ENCODE measurements around the gene SFTPD.
A peak's percentile ranks its signal among the peaks of the same experiment; 100 is the strongest.
"Not testable (repeated sequence)": the region's sequence is repeated elsewhere in the genome, so short reads cannot be mapped to it uniquely, and the experiment has no call there.

SFTPD gene

GRCh38 chr10:79905322-79906314 is 43.3 kb downstream of the SFTPD start:
- Histone ChIP-seq H3K18ac (ENCODE audit: low read depth in 1 of 2, low read length in 2 of 2) (no peak overlapping the region), H3K4me2 (ENCODE audit: low read length, poor library complexity, severe bottlenecking) (peak overlapping the region; percentile 75), H3K4ac (ENCODE audit: low read depth in 1 of 2, low read length in 2 of 2) (no peak overlapping the region), H3K23ac (ENCODE audit: low read length in 2 of 2) (no peak overlapping the region), H3K4me3 (ENCODE audit: insufficient read depth in 1 of 2, low read depth in 1 of 2, low read length in 2 of 2) (peak overlapping the region; percentile 72 to 91), H3K27me3 (ENCODE audit: control insufficient read depth in 1 of 2, insufficient read depth in 1 of 2, low read length in 2 of 2) (no peaks in the 10 kb centered on the region), H2BK5ac (ENCODE audit: low read depth, low read length, poor library complexity, severe bottlenecking) (no peak overlapping the region), H3K4me1 (ENCODE audit: control insufficient read depth, insufficient read depth, low read depth, low read length) (peaks cover 4% of the 10 kb centered on the region), H2BK120ac (ENCODE audit: low read depth, low read length) (peak overlapping the region; percentile 4), H4K91ac (ENCODE audit: low read length) (no peak overlapping the region), H2AFZ (ENCODE audit: low read depth, low read length) (peak overlapping the region; percentile 42), H2BK15ac (ENCODE audit: low read depth, poor library complexity, severe bottlenecking) (no peak overlapping the region), H2AK5ac (ENCODE audit: low read length, severe bottlenecking) (no peak overlapping the region), H3K27ac (ENCODE audit: low read length, poor library complexity, severe bottlenecking) (peak overlapping the region; percentile 32), H2BK12ac (ENCODE audit: low read length in 2 of 2) (no peak overlapping the region), H3K36me3 (ENCODE audit: control insufficient read depth in 1 of 2, insufficient read depth in 2 of 2, low read depth in 1 of 2, low read length in 2 of 2) (no peaks in the 10 kb centered on the region), H3K79me1 (replicated peaks; ENCODE audit: low read length, poor library complexity, severe bottlenecking) (no peaks in the 10 kb centered on the region), H4K8ac (ENCODE audit: low read length) (peak overlapping the region; percentile 52), H3K14ac (ENCODE audit: low read length in 2 of 2) (no peak overlapping the region), H3K9ac (ENCODE audit: low read length) (peak overlapping the region; percentile 86), H3K9me3 (ENCODE audit: control insufficient read depth, low read length) (no peaks in the 10 kb centered on the region)
- DNase-seq, result peak; percentile 62
- WGBS, result 32% methylated on average over 8 of the region's 10 CpGs

GRCh38 chr10:79904671-79905321 is 44.1 kb downstream of the SFTPD start:
- H3K27ac ChIP-seq (ENCODE audit: low read length, poor library complexity, severe bottlenecking), result peak overlapping the region; percentile 38
- peak overlapping the region; percentile 71 for H2BK120ac ChIP-seq (ENCODE audit: low read depth, low read length)
- peak overlapping the region in 1 of 2 experiments; percentile 45 for H2BK12ac ChIP-seq (ENCODE audit: low read length in 2 of 2)
- H3K79me1 ChIP-seq (replicated peaks; ENCODE audit: low read length, poor library complexity, severe bottlenecking), result no peaks in the 10 kb centered on the region
- H3K4me3 ChIP-seq (ENCODE audit: insufficient read depth in 1 of 2, low read depth in 1 of 2, low read length in 2 of 2), result peak overlapping the region; percentile 72 to 91
- H2AFZ ChIP-seq (ENCODE audit: low read depth, low read length), result peak overlapping the region; percentile 83
- peak overlapping the region; percentile 75 for H3K4me2 ChIP-seq (ENCODE audit: low read length, poor library complexity, severe bottlenecking)
- peak overlapping the region; percentile 86 for H3K9ac ChIP-seq (ENCODE audit: low read length)
- H2AK5ac ChIP-seq (ENCODE audit: low read length, severe bottlenecking), result no peak overlapping the region
- no peaks in the 10 kb centered on the region for H3K9me3 ChIP-seq (ENCODE audit: control insufficient read depth, low read length)
- DNase-seq, result peak; percentile 71
- H3K14ac ChIP-seq (ENCODE audit: low read length in 2 of 2), result peak overlapping the region in 1 of 2 experiments; percentile 73
- H4K91ac ChIP-seq (ENCODE audit: low read length), result peak overlapping the region; percentile 75
- WGBS, result under 1% methylated on average over 40 of the region's 58 CpGs
- peak overlapping the region; percentile 48 for H2BK15ac ChIP-seq (ENCODE audit: low read depth, poor library complexity, severe bottlenecking)
- peak overlapping the region; percentile 78 for H4K8ac ChIP-seq (ENCODE audit: low read length)
- peaks cover 4% of the 10 kb centered on the region for H3K4me1 ChIP-seq (ENCODE audit: control insufficient read depth, insufficient read depth, low read depth, low read length)
- H3K4ac ChIP-seq (ENCODE audit: low read depth in 1 of 2, low read length in 2 of 2), result peak overlapping the region; percentile 32 to 73
- H3K23ac ChIP-seq (ENCODE audit: low read length in 2 of 2), result no peak overlapping the region
- H3K18ac ChIP-seq (ENCODE audit: low read depth in 1 of 2, low read length in 2 of 2), result peak overlapping the region; percentile 52 to 85
- no peaks in the 10 kb centered on the region for H3K27me3 ChIP-seq (ENCODE audit: control insufficient read depth in 1 of 2, insufficient read depth in 1 of 2, low read length in 2 of 2)
- no peaks in the 10 kb centered on the region for H3K36me3 ChIP-seq (ENCODE audit: control insufficient read depth in 1 of 2, insufficient read depth in 2 of 2, low read depth in 1 of 2, low read length in 2 of 2)
- no peak overlapping the region for H2BK5ac ChIP-seq (ENCODE audit: low read depth, low read length, poor library complexity, severe bottlenecking)

- not testable (repeated sequence) for H3K14ac ChIP-seq (ENCODE audit: low read length in 2 of 2); H3K27me3 ChIP-seq (ENCODE audit: control insufficient read depth in 1 of 2, insufficient read depth in 1 of 2, low read length in 2 of 2); H2AK5ac ChIP-seq (ENCODE audit: low read length, severe bottlenecking); H3K36me3 ChIP-seq (ENCODE audit: control insufficient read depth in 1 of 2, insufficient read depth in 2 of 2, low read depth in 1 of 2, low read length in 2 of 2); H2BK120ac ChIP-seq (ENCODE audit: low read depth, low read length); H3K27ac ChIP-seq (ENCODE audit: low read length, poor library complexity, severe bottlenecking); DNase-seq; H2AFZ ChIP-seq (ENCODE audit: low read depth, low read length); H3K4me3 ChIP-seq (ENCODE audit: insufficient read depth in 1 of 2, low read depth in 1 of 2, low read length in 2 of 2); H4K91ac ChIP-seq (ENCODE audit: low read length); H3K9ac ChIP-seq (ENCODE audit: low read length); H3K79me1 ChIP-seq (replicated peaks; ENCODE audit: low read length, poor library complexity, severe bottlenecking); H4K8ac ChIP-seq (ENCODE audit: low read length); H3K18ac ChIP-seq (ENCODE audit: low read depth in 1 of 2, low read length in 2 of 2); H2BK5ac ChIP-seq (ENCODE audit: low read depth, low read length, poor library complexity, severe bottlenecking); H3K9me3 ChIP-seq (ENCODE audit: control insufficient read depth, low read length); H3K4me1 ChIP-seq (ENCODE audit: control insufficient read depth, insufficient read depth, low read depth, low read length); H2BK15ac ChIP-seq (ENCODE audit: low read depth, poor library complexity, severe bottlenecking); H3K4me2 ChIP-seq (ENCODE audit: low read length, poor library complexity, severe bottlenecking); H3K4ac ChIP-seq (ENCODE audit: low read depth in 1 of 2, low read length in 2 of 2); H3K23ac ChIP-seq (ENCODE audit: low read length in 2 of 2); H2BK12ac ChIP-seq (ENCODE audit: low read length in 2 of 2)
- WGBS, result 82% methylated on average over 1 of the region's 1 CpG
These were observed 47.3 kb downstream of the SFTPD start for GRCh38 chr10:79901571-79901970.
